HepG2 (cell line): Measurements from ENCODE around the gene LRRC3. TPM values are rescaled to one million over a fixed set of nuclear protein-coding genes. Genes with fewer than 3 reads are reported as not detected.

Source experiments
- ARHGAP35 ChIP-seq: sonication (generic); formaldehyde crosslinking; IDR thresholded peaks from 2 replicates; pipeline ENCODE4 v1.9.0; 2022; ENCODE audit warnings: mild to moderate bottlenecking, inconsistent platforms, moderate library complexity, missing genetic modification reagents, borderline replicate concordance
- DR1 ChIP-seq: sonication (generic); formaldehyde crosslinking; IDR thresholded peaks from 2 replicates; pipeline ENCODE4 v1.8.0; 2021; ENCODE audit warnings: mild to moderate bottlenecking, missing genetic modification reagents, inconsistent platforms
- FOXA1 ChIP-seq, 2 experiments: fragments of 450-650 bp in 1 of 2; sonication (generic) in 1 of 2; formaldehyde crosslinking in 1 of 2; IDR thresholded peaks; 2 replicates each; pipeline versions ENCODE4 v1.4.0 to v1.6.1; 2016 to 2020; ENCODE audit warnings: missing genetic modification reagents in 1 of 2
- MYNN ChIP-seq: sonication (generic); formaldehyde crosslinking; IDR thresholded peaks from 2 replicates; pipeline ENCODE4 v1.4.0; 2020; ENCODE audit warnings: mild to moderate bottlenecking, low read depth, missing genetic modification reagents
- RBM22 ChIP-seq: fragments of 200-400 bp; formaldehyde crosslinking; optimal IDR thresholded peaks from 2 replicates; pipeline ENCODE3; 2017; ENCODE audit warnings: mild to moderate bottlenecking, low read length, moderate library complexity
- ZIK1 ChIP-seq: sonication (generic); formaldehyde crosslinking; IDR thresholded peaks from 2 replicates; pipeline ENCODE4 v1.5.0; 2020; ENCODE audit warnings: mild to moderate bottlenecking, low read depth, missing genetic modification reagents, borderline replicate concordance
- ZNF513 ChIP-seq: sonication (generic); formaldehyde crosslinking; conservative IDR thresholded peaks from 2 replicates; pipeline ENCODE4 v1.5.0; 2020; ENCODE audit warnings: missing genetic modification reagents
- ZNF530 ChIP-seq: sonication (generic); formaldehyde crosslinking; IDR thresholded peaks from 2 replicates; pipeline ENCODE4 v1.5.0; 2020; ENCODE audit warnings: low read depth, mild to moderate bottlenecking, missing genetic modification reagents
- ZNF563 ChIP-seq: sonication (generic); formaldehyde crosslinking; IDR thresholded peaks from 2 replicates; pipeline ENCODE4 v1.8.0; 2022; ENCODE audit warnings: mild to moderate bottlenecking, moderate library complexity, missing genetic modification reagents
- polyA plus RNA-seq, 8 experiments: library from polyadenylated mRNA; depleted of rRNA in 3 of 8; stranded (reverse) in 7 of 8; unstranded in 1 of 8; fragments of >200 nt; fragmentation: Illumina TruSeq in 4 of 8; extraction: Trizol in 4 of 8; gene quantifications; 2 replicates each; pipeline versions ENCODE4 v1.2.1 to v1.2.3, GENCODE V29; 2011 to 2016; ENCODE audit warnings: low read depth in 4 of 8, missing spikeins in 1 of 8, mixed read lengths in 1 of 8; ENCODE audit not compliant: insufficient read depth in 1 of 8
- total RNA-seq, 5 experiments: library from RNA; depleted of rRNA; stranded (reverse); fragments of >200 nt; fragmentation: Illumina TruSeq; extraction: Trizol; gene quantifications; 2 replicates each; pipeline ENCODE4 v1.2.3, GENCODE V29; 2016; ENCODE audit warnings: low read depth in 1 of 5
- TF ChIP-seq, protein P1 (sequence below): sonication (generic); formaldehyde crosslinking; IDR thresholded peaks from 2 replicates; pipeline ENCODE4 v1.4.0; 2020; ENCODE audit warnings: mild to moderate bottlenecking, missing genetic modification reagents, borderline replicate concordance
- TF ChIP-seq, protein P2 (sequence below): IDR thresholded peaks from 2 replicates; pipeline ENCODE4 v1.6.1; 2012; ENCODE audit warnings: low read depth, low read length, improper control_type of control experiment
- TF ChIP-seq, protein P3 (sequence below): sonication (generic); formaldehyde crosslinking; IDR thresholded peaks from 2 replicates; pipeline ENCODE4 v1.4.0; 2020; ENCODE audit warnings: missing genetic modification reagents
- TF ChIP-seq, protein P4 (sequence below): IDR thresholded peaks from 2 replicates; pipeline ENCODE4 v1.6.1; 2012; ENCODE audit warnings: inconsistent platforms

Gene LRRC3
- total and polyA plus RNA-seq, 2 of the 13 experiments (the other 11 are each of a cell fraction or from before 2014, with no cell fraction given), result 4.8 to 16.5 TPM

DNA sequence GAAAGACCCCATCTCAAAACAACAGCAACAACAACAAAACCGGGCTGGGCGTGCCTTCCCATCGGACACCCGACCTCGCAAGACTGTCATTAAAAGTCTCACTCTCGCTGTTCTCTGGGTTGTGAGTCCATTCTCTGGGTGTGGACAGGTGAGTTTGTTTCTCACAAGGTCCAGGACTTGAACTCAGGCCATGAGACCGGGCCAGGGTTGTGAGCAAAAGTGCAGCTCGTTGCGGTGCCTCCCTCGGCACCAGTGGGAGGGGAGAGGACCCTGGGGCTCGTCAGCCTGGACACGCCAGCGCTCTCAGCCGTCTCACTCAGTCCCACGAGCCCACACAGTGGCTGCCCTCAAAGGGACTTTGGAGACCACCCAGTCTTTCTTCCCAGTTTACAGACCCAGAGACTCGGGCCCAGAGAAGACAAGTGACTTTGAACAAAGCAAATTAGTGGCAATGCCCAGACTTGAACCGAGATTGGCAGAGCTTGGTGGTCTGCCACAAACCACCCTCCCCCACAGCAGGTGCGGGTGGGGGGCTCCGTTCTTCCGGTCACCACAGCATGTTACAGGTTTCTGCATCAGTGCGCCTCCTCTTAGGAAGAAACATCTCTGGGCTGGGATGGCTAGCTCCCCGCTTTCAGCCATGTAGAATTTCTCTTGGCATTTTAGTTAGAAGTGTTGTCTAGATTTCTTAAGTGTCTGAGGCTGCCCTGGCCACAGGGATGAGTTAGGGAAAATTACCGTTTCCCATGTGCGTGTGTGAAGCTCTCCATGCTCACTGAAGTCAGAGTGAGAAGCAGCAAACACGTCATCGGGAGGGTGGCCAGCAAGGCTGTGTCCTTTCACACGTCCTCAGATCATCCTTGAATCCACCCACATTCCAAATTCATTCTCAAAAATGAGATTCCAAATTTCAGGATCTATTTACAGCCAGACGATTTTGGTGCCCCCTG is 28.3 kb downstream of the LRRC3 start (continued):
- TF ChIP-seq ZNF530 (CRISPR knock-in tag) (no peak), ZNF563 (CRISPR knock-in tag) (no peak), MYNN (CRISPR knock-in tag) (no peak), ZIK1 (CRISPR knock-in tag) (no peak), DR1 (no peak), ZNF513 (CRISPR knock-in tag) (no peak), ARHGAP35 (CRISPR knock-in tag) (no peak), RBM22 (peak; percentile 75), FOXA1 (IDR thresholded peaks at IDR 0.05) (no peak), FOXA1 (CRISPR knock-in tag; IDR thresholded peaks at IDR 0.05) (no peak)
- TF ChIP-seq, protein P1, sequence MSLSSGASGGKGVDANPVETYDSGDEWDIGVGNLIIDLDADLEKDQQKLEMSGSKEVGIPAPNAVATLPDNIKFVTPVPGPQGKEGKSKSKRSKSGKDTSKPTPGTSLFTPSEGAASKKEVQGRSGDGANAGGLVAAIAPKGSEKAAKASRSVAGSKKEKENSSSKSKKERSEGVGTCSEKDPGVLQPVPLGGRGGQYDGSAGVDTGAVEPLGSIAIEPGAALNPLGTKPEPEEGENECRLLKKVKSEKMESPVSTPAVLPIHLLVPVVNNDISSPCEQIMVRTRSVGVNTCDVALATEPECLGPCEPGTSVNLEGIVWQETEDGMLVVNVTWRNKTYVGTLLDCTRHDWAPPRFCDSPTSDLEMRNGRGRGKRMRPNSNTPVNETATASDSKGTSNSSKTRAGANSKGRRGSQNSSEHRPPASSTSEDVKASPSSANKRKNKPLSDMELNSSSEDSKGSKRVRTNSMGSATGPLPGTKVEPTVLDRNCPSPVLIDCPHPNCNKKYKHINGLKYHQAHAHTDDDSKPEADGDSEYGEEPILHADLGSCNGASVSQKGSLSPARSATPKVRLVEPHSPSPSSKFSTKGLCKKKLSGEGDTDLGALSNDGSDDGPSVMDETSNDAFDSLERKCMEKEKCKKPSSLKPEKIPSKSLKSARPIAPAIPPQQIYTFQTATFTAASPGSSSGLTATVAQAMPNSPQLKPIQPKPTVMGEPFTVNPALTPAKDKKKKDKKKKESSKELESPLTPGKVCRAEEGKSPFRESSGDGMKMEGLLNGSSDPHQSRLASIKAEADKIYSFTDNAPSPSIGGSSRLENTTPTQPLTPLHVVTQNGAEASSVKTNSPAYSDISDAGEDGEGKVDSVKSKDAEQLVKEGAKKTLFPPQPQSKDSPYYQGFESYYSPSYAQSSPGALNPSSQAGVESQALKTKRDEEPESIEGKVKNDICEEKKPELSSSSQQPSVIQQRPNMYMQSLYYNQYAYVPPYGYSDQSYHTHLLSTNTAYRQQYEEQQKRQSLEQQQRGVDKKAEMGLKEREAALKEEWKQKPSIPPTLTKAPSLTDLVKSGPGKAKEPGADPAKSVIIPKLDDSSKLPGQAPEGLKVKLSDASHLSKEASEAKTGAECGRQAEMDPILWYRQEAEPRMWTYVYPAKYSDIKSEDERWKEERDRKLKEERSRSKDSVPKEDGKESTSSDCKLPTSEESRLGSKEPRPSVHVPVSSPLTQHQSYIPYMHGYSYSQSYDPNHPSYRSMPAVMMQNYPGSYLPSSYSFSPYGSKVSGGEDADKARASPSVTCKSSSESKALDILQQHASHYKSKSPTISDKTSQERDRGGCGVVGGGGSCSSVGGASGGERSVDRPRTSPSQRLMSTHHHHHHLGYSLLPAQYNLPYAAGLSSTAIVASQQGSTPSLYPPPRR (CRISPR knock-in tag), result no peak
- TF ChIP-seq, protein P2, sequence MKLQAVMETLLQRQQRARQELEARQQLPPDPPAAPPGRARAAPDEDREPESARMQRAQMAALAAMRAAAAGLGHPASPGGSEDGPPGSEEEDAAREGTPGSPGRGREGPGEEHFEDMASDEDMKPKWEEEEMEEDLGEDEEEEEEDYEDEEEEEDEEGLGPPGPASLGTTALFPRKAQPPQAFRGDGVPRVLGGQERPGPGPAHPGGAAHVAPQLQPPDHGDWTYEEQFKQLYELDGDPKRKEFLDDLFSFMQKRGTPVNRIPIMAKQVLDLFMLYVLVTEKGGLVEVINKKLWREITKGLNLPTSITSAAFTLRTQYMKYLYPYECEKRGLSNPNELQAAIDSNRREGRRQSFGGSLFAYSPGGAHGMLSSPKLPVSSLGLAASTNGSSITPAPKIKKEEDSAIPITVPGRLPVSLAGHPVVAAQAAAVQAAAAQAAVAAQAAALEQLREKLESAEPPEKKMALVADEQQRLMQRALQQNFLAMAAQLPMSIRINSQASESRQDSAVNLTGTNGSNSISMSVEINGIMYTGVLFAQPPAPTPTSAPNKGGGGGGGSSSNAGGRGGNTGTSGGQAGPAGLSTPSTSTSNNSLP, result no peak
- TF ChIP-seq, protein P3, sequence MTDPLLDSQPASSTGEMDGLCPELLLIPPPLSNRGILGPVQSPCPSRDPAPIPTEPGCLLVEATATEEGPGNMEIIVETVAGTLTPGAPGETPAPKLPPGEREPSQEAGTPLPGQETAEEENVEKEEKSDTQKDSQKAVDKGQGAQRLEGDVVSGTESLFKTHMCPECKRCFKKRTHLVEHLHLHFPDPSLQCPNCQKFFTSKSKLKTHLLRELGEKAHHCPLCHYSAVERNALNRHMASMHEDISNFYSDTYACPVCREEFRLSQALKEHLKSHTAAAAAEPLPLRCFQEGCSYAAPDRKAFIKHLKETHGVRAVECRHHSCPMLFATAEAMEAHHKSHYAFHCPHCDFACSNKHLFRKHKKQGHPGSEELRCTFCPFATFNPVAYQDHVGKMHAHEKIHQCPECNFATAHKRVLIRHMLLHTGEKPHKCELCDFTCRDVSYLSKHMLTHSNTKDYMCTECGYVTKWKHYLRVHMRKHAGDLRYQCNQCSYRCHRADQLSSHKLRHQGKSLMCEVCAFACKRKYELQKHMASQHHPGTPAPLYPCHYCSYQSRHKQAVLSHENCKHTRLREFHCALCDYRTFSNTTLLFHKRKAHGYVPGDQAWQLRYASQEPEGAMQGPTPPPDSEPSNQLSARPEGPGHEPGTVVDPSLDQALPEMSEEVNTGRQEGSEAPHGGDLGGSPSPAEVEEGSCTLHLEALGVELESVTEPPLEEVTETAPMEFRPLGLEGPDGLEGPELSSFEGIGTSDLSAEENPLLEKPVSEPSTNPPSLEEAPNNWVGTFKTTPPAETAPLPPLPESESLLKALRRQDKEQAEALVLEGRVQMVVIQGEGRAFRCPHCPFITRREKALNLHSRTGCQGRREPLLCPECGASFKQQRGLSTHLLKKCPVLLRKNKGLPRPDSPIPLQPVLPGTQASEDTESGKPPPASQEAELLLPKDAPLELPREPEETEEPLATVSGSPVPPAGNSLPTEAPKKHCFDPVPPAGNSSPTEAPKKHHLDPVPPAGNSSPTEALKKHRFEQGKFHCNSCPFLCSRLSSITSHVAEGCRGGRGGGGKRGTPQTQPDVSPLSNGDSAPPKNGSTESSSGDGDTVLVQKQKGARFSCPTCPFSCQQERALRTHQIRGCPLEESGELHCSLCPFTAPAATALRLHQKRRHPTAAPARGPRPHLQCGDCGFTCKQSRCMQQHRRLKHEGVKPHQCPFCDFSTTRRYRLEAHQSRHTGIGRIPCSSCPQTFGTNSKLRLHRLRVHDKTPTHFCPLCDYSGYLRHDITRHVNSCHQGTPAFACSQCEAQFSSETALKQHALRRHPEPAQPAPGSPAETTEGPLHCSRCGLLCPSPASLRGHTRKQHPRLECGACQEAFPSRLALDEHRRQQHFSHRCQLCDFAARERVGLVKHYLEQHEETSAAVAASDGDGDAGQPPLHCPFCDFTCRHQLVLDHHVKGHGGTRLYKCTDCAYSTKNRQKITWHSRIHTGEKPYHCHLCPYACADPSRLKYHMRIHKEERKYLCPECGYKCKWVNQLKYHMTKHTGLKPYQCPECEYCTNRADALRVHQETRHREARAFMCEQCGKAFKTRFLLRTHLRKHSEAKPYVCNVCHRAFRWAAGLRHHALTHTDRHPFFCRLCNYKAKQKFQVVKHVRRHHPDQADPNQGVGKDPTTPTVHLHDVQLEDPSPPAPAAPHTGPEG (CRISPR knock-in tag), result no peak
- TF ChIP-seq, protein P4, sequence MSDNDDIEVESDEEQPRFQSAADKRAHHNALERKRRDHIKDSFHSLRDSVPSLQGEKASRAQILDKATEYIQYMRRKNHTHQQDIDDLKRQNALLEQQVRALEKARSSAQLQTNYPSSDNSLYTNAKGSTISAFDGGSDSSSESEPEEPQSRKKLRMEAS, result peak; percentile 62
